T-cell (primary cell): ENCODE measurements around the gene PTPRA. TPM values are rescaled to one million over a fixed set of nuclear protein-coding genes. Genes with fewer than 3 reads are reported as not detected.

ENCODE experiments used
- ATAC-seq, 4 experiments: fragments of 200-7000 bp in 3 of 4; fragments of 150-1000 bp in 1 of 4; cut with Tn5 transposase; replicated peaks in 1 of 4; 1 replicate in 3 of 4; 2 replicates in 1 of 4; pipeline ENCODE4 v1.10.0; 2021; ENCODE audit warnings: moderate library complexity in 3 of 4, mild to moderate bottlenecking in 2 of 4, moderate number of reproducible peaks in 1 of 4
- CTCF ChIA-PET, 2 donors: fragments of 300-600 bp; sonication (Branson Sonifier 250); formaldehyde crosslinking; loops; one replicate each; lab custom pipeline; 2022; ENCODE audit warnings: antibody characterized with exemption in 2 of 2; lab: Charles Lee
- POLR2A ChIA-PET, 2 donors: fragments of 300-600 bp; sonication (Branson Sonifier 250); formaldehyde crosslinking; loops; one replicate each; lab custom pipeline; 2022; ENCODE audit warnings: antibody characterized with exemption in 2 of 2; lab: Charles Lee
- DNase-seq, 35 experiments: peaks; one replicate each; pipeline versions ENCODE4 v3.0.0 to v3.0.0-alpha.2; 2013 to 2023
- H3K27ac ChIP-seq: one replicate; pipeline ENCODE4 v1.5.1; 2013; ENCODE audit warnings: low read length
- H3K27me3 ChIP-seq, 2 experiments: replicated peaks in 1 of 2; 1 replicate in 1 of 2; 2 replicates in 1 of 2; pipeline versions ENCODE4 v1.6.1 to v1.7.0; 2013; ENCODE audit warnings: low read length in 1 of 2, mixed read lengths in 1 of 2; ENCODE audit not compliant: control insufficient read depth in 2 of 2, insufficient read depth in 2 of 2; ENCODE audit errors: extremely low read depth in 1 of 2
- H3K36me3 ChIP-seq, 2 donors: 1 replicate in 1 of 2; 2 replicates in 1 of 2; pipeline versions ENCODE4 v1.6.1 to v1.7.0; 2013; ENCODE audit warnings: low read length in 1 of 2; ENCODE audit not compliant: control insufficient read depth in 2 of 2, insufficient read depth in 1 of 2; ENCODE audit errors: extremely low read depth in 1 of 2
- H3K4me1 ChIP-seq, 2 experiments: 1 replicate in 1 of 2; 2 replicates in 1 of 2; pipeline versions ENCODE4 v1.6.1 to v1.7.0; 2013; ENCODE audit warnings: low read length in 2 of 2, mixed read lengths in 1 of 2; ENCODE audit not compliant: insufficient read depth in 2 of 2, control insufficient read depth in 1 of 2; ENCODE audit errors: extremely low read depth in 1 of 2
- H3K4me3 ChIP-seq, 2 donors: 1 replicate in 1 of 2; 2 replicates in 1 of 2; pipeline versions ENCODE4 v1.5.1 to v1.7.0; 2013; ENCODE audit warnings: mild to moderate bottlenecking in 2 of 2, low read length in 1 of 2, moderate library complexity in 1 of 2; ENCODE audit not compliant: control insufficient read depth in 1 of 2; ENCODE audit errors: extremely low read depth in 1 of 2
- H3K9me3 ChIP-seq: 2 replicates; pipeline ENCODE4 v1.7.0; 2013
- H3K27ac Mint-ChIP-seq, 2 donors: one replicate each; pipeline ENCODE4 v1.8.0; 2020 to 2021; ENCODE audit warnings: mild to moderate bottlenecking in 2 of 2, mixed read lengths in 2 of 2
- H3K27me3 Mint-ChIP-seq, 2 donors: one replicate each; pipeline ENCODE4 v1.8.0; 2021 to 2022; ENCODE audit warnings: mixed read lengths in 2 of 2
- H3K36me3 Mint-ChIP-seq: one replicate; pipeline ENCODE4 v1.8.0; 2021; ENCODE audit warnings: mixed read lengths
- H3K4me1 Mint-ChIP-seq, 3 donors: one replicate each; pipeline ENCODE4 v1.8.0; 2020 to 2022; ENCODE audit warnings: mixed read lengths in 3 of 3, mild to moderate bottlenecking in 1 of 3
- H3K4me3 Mint-ChIP-seq, 3 donors: one replicate each; pipeline ENCODE4 v1.8.0; 2020 to 2022; ENCODE audit warnings: mild to moderate bottlenecking in 3 of 3, mixed read lengths in 3 of 3, moderate library complexity in 3 of 3
- H3K9me3 Mint-ChIP-seq, 3 donors: one replicate each; pipeline ENCODE4 v1.8.0; 2020 to 2022; ENCODE audit warnings: mixed read lengths in 3 of 3
- WGBS: methylation state at CpG from one replicate; pipeline ENCODE4 v1.1.5; 2013; ENCODE audit warnings: missing lambda C conversion rate; ENCODE audit not compliant: insufficient coverage; 5-methylcytosine and 5-hydroxymethylcytosine counted together
- total RNA-seq, 35 experiments: library from RNA in 6 of 35; stranded (reverse) in 6 of 35; fragments of 120-200 nt in 1 of 35; gene quantifications; one replicate each; pipeline versions ENCODE4 v1.2.1 to v1.2.4 and lab custom pipeline; 2013 to 2026

PTPRA gene
- total RNA-seq, 5 donors from 2014 or later (not counting 1 experiment from before 2014, with no cell fraction given): 66.2 to 98.6 (median 71.5) TPM

DNA sequence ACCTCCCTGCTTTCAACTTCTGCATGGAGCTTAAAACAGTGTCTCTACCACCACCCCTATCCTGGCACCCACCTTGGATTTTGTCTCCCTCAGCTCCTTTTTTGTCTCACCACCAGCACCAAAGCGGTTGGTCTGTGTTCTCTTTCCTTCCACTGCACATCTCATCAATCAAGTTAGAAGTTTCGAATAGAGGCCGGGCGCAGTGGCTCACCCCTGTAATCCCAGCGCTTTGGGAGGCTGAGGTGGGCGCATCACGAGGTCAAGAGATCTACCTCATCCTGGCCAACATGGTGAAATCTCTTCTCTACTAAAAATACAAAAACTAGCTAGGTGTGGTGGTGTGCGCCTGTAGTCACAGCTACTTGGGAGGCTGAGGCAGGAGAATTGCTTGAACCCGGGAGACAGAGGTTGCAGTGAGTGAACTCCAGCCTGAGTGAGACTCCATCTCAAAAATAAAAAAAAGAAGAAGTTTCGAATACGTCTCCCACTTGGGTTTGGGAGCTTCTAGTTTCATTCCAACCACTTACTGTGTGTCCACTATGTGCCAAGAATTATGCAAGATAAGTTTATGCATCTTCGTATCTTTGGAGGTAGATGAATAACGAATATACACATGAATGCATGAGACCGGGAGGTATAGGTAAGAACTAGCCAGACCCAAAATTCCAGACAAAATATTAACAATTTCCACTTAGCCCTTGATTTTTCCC lies 38.7 kb upstream of the PTPRA start:
- Mint-ChIP-seq H3K4me3 (no peak overlapping the region), H3K36me3 (peaks cover 15% of the 10 kb centered on the region), H3K9me3 (no peaks in the 10 kb centered on the region), H3K4me1 (peaks cover 6 to 20% (median 12%) of the 10 kb centered on the region in 3 donors), H3K27ac (no peak overlapping the region), H3K27me3 (no peaks in the 10 kb centered on the region)
- peaks cover 0 to 13% of the 10 kb centered on the region in 2 experiments for H3K4me1 ChIP-seq
- ChIA-PET CTCF (no interaction called here), POLR2A (no interaction called here)
- H3K4me3 ChIP-seq: no peak overlapping the region
- H3K36me3 ChIP-seq: peaks cover 0 to 12% of the 10 kb centered on the region in 2 donors
- ATAC-seq (no peak), DNase-seq (no peak)
- H3K27me3 ChIP-seq: no peaks in the 10 kb centered on the region
- H3K9me3 ChIP-seq: no peaks in the 10 kb centered on the region
- no peak overlapping the region for H3K27ac ChIP-seq
- 100% methylated on average over 1 of the region's 14 CpGs for WGBS

DNA sequence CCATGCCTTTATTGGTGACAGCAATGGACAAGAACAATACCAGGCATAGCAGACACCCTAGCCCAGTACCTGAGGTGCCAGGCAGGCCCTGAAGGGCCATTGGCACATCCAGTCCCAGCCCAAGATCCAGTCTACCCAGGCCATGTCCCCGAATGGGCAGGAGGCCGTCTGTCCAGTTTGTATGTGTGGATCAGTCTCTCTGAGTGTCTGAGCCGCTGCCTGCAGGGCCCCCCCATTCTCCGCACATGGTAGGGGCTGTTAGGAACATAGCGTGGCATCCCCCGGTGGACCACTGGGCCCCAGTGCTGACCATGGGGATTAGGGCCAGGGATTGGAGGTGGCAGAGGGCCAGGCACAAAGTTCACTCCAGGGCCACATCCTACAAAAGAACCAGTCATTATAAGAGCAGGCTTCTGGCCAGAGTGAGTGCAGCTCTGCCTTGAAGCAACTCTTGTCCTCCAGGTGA lies 37.9 kb upstream of the PTPRA start:
- H3K27me3 ChIP-seq: no peaks in the 10 kb centered on the region
- Mint-ChIP-seq H3K4me1 (peaks cover 8 to 22% (median 15%) of the 10 kb centered on the region in 3 donors), H3K27me3 (no peaks in the 10 kb centered on the region), H3K4me3 (no peak overlapping the region), H3K27ac (no peak overlapping the region), H3K36me3 (peaks cover 15% of the 10 kb centered on the region), H3K9me3 (no peaks in the 10 kb centered on the region)
- no peak for DNase-seq
- no peak overlapping the region for H3K27ac ChIP-seq
- no peaks in the 10 kb centered on the region for H3K9me3 ChIP-seq
- H3K36me3 ChIP-seq: peaks cover 0 to 12% of the 10 kb centered on the region in 2 donors
- no peak overlapping the region for H3K4me3 ChIP-seq
- POLR2A ChIA-PET: no interaction called here
- WGBS: 100% methylated on average over 2 of the region's 6 CpGs
- H3K4me1 ChIP-seq: peaks cover 0 to 21% of the 10 kb centered on the region in 2 experiments
- CTCF ChIA-PET: interaction anchor here in 1 of 2 donors (0.9 kb wide), 1 partner anchor 8 kb away, joined by 3 read pairs; no protein-coding TSS in a partner anchor
- ATAC-seq: no peak

DNA sequence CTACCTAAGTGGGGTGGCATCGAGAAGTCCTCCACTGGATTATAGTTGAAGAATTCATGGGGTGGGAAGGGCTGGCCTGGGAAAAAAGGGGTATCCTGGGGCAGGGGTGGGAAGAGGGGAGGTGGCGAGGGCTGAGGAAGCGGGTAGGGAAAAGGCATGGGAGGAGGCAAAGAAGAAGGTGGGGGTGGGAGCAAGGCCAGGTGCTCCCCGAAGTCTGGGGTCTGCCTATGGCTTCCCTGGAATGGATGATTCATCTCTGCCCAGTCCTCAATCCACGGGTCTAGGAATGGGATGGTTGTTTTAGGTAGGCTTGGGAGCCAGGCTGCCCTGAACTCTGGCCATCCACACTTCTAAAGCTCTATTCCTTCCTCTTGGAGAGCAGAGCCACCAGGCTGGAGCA lies 37.2 kb upstream of the PTPRA start:
- no peak for ATAC-seq
- no peaks in the 10 kb centered on the region for H3K27me3 Mint-ChIP-seq
- ChIA-PET CTCF (interaction anchor here in 1 of 2 donors (0.9 kb wide), 1 partner anchor 9 kb away, joined by 3 read pairs; no protein-coding TSS in a partner anchor), POLR2A (no interaction called here)
- H3K27me3 ChIP-seq: no peaks in the 10 kb centered on the region
- H3K9me3 Mint-ChIP-seq: no peaks in the 10 kb centered on the region
- no peak overlapping the region for H3K27ac ChIP-seq
- peaks cover 0 to 12% of the 10 kb centered on the region in 2 donors for H3K36me3 ChIP-seq
- no peak overlapping the region for H3K27ac Mint-ChIP-seq
- H3K4me3 ChIP-seq: no peak overlapping the region
- peaks cover 8 to 24% (median 15%) of the 10 kb centered on the region in 3 donors for H3K4me1 Mint-ChIP-seq
- WGBS: 93% methylated on average over 3 of the region's 5 CpGs
- DNase-seq: no peak
- peaks cover 0 to 23% of the 10 kb centered on the region in 2 experiments for H3K4me1 ChIP-seq
- H3K4me3 Mint-ChIP-seq: no peak overlapping the region
- peaks cover 15% of the 10 kb centered on the region for H3K36me3 Mint-ChIP-seq
- no peaks in the 10 kb centered on the region for H3K9me3 ChIP-seq

DNA sequence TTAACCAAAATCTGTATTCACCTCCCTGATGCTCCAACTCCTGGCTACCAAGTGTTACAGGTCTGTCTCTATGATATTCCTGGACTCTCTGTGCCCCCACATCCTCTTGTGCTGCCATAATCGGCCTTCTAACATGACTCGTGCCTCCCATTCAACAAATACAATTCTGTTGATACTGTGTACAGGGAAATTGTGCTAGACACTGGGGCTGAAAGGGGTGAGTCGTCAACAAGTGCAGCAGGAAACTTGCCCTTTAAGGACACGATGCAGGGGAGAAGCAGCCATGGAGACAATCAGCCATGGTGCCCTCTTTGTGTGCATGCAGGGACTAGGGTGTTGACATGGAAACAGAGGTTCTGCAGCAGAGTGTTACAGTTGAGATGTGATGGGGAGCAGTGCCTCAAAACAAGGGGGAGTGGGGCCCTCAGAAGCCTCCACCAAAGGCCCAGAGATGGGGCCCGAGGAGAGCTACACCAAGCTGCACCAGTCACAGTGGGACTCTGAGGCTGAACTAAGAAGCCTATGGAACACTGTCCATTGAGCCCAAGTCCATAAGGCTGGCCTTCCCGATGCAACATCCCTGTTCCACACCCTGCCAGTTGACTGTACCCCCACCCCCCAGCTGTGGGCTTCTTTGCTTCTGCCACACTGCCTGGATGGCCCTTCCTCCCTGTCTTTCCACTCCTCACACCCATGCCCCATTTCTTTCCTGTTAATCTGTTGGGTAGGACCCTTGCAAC lies 35.9 kb upstream of the PTPRA start:
- no peak overlapping the region for H3K27ac Mint-ChIP-seq

DNA sequence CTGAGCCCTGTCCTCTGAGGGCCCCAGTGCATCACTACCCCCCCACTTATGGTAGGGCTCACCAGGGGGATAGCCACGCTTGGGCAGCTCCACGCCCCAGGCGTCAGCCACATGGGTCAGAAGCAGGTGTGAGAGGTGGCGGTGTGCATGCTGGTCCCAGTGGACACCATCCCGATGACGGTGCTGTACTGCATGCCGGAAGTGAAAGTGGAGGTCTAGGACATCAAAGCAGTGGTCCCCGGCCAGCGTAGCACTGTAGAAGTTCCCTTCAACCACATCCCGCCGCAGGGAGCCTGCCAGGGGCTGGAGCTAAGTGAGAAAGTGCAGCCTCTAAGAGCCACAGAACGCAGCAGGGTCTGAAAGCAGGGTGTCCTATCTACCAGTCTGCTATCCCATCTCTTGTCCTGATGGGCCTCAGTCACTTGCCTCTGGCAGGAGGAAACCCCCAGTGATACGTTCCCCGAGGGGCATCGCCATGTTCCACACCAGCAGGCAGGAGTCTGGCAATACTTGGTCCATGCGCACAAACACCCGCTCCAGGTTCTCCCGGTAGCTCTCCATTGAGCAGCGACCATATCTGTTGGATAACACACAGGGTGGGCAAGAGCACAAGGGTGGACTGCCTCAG lies 35.0 kb upstream of the PTPRA start:
- Histone ChIP-seq H3K36me3 (peaks cover 0 to 12% of the 10 kb centered on the region in 2 donors), H3K27me3 (no peaks in the 10 kb centered on the region), H3K4me3 (no peak overlapping the region), H3K4me1 (peaks cover 2 to 35% of the 10 kb centered on the region in 2 experiments), H3K9me3 (no peaks in the 10 kb centered on the region), H3K27ac (no peak overlapping the region)
- ChIA-PET CTCF (no interaction called here), POLR2A (interaction anchor here (0.6 to 0.7 kb wide), 2 partner anchors 132 to 207 kb away, joined by 3 read pairs; partner anchors contain the start of gene MRPS26 (in 1 of the 2))
- no peaks in the 10 kb centered on the region for H3K9me3 Mint-ChIP-seq
- H3K27me3 Mint-ChIP-seq: no peaks in the 10 kb centered on the region
- WGBS: 96% methylated on average over 14 of the region's 19 CpGs
- peak overlapping the region; percentile 9 to 89 (median 54) for H3K4me3 Mint-ChIP-seq
- peaks cover 14 to 27% (median 20%) of the 10 kb centered on the region in 3 donors for H3K4me1 Mint-ChIP-seq
- DNase-seq (no peak), ATAC-seq (no peak)
- H3K36me3 Mint-ChIP-seq: peaks cover 15% of the 10 kb centered on the region
- H3K27ac Mint-ChIP-seq: peak overlapping the region in 1 of 2 donors; percentile 39

More for the DNA sequence above, 35.9 kb upstream of the PTPRA start:
- Mint-ChIP-seq H3K9me3 (no peaks in the 10 kb centered on the region), H3K4me3 (peak overlapping the region in 1 of 3 donors; percentile 24), H3K4me1 (peaks cover 14 to 27% (median 15%) of the 10 kb centered on the region in 3 donors), H3K27me3 (no peaks in the 10 kb centered on the region), H3K36me3 (peaks cover 15% of the 10 kb centered on the region)
- Histone ChIP-seq H3K27ac (no peak overlapping the region), H3K4me3 (no peak overlapping the region), H3K27me3 (no peaks in the 10 kb centered on the region), H3K36me3 (peaks cover 0 to 12% of the 10 kb centered on the region in 2 donors), H3K4me1 (peaks cover 2 to 35% of the 10 kb centered on the region in 2 experiments), H3K9me3 (no peaks in the 10 kb centered on the region)
- ATAC-seq: no peak
- ChIA-PET POLR2A (interaction anchor here in 1 of 2 donors (0.7 kb wide), 1 partner anchor 208 kb away, joined by 3 read pairs; the partner anchor contains the start of gene MRPS26), CTCF (no interaction called here)
- no peak for DNase-seq
- 93% methylated on average over 4 of the region's 6 CpGs for WGBS
